NCI-H2081 treated with DMSO at 0.1 percent for 48 hours (cell line): ENCODE measurements around the gene HOXD11.

ENCODE experiments used
- DNase-seq: peaks from one replicate; lab custom pipeline; 2025; lab: John Stamatoyannopoulos, UW

The HOXD11 gene

DNA sequence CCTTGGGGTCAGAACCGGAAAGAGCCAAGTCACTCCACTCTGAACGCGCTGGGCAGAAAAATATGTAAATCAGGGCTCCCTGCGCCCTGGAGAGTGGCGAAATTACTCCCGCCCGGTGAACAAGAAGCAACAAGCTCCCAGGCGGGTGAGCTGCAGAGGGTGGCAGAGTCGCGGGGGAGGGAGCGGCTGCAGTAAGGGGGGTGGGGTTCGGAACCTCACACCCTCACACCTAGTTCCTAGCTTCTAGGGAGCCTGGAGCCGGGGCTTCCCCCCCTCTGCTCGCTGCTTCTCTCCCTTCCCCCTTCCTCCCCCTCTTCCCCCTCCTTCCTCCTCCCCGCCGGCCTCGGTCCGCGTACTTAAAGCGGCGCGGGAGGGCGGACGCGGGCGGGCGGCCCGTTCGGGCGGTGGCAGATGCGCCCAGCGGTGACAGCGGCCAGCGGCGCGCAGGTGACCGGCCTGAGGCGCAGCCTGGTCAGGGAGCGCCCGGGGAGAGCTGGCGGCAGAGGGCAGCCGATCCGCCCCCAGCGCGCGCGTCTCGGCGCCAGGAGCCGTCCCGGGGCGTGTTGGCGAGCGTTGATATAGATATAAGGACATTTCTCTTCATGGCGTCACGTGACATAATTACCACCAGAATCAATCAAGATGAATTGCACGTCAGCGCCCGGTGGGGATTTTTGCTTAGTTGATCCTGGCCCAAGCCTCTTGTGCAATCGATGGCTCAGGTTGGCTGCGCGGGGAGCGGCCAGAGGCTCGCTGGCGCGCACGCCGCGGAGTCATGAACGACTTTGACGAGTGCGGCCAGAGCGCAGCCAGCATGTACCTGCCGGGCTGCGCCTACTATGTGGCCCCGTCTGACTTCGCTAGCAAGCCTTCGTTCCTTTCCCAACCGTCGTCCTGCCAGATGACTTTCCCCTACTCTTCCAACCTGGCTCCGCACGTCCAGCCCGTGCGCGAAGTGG is at the start of gene HOXD11:
TSS of gene HOXD11 (plus strand) at position 700 of the 959 bp plus-strand sequence. CDS start at position 776, 76 bp downstream.
- peak; percentile 72 for DNase-seq

- DNase-seq, result peak; percentile 49
Observed at GRCh38 chr2:176063958-176064357, 43.1 kb upstream of the HOXD11 start.

DNA sequence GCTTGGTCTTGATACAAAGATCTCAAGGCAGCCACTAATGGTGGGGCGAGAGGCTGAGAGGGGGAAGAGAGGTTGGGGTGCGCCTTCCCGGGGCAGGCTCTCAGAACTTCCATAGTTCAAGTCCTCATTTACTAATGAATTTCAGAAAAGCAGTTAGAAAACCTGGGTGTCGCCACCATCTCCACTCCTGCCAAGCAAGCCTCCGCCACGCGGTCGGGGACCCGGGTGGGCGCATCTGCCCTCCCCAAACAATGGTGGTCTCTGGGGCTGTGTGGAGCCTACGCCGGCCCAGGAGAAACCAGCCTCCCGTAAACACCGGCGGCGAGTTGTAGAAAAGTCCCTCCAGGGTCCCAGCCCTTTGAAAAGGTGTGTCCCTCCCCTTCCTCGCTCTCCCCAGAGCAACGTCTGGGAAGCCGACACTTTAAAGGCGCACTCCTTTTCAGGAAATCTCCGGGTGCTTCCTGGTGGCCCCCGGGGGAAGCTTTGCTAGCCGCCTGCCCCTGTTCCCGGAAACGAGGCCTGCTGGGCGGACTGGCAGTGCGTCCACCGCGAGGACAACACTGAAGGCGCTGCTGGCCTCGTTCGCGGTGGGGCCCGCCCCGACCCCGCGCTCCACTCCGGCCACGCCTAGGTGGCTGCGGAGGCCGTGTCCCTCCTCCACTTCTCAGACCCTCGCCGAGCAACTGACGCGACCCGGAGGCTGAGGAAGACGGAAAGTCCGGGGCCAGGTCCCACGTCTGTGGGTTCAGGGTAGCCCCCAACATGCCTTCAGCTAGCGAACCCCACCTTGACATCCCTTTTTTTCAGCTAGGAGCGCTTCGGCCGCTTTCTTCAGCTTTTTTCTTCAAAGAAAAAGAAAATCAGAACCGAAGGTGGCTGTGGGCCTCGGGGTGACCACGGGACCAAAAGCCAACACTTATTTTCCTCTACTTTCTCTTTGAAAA is 40.2 kb upstream of the HOXD11 start:
- no peak for DNase-seq

GRCh38 chr2:176067589-176068418 is 39.3 kb upstream of the HOXD11 start:
- DNase-seq, result no peak

DNA sequence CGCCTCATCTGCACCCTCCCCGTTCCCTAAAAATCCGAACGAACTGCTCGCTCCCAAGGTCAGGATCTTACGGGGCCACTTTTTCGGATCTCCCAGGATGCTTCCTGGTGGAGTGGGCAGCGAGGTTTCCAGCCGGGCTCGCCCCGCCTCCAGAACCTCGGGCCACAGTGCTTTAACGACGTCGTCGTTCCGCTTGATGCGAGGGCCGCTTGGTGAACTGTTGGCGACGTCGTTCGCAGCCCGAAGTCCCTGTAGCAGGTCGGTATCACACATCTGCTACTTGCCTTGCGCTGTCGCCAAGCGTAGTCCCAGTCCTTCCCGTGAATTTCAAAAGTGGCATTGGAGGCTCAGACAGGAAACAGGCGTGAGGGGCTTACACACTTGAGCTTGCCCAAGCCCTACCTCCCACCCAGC is 38.7 kb upstream of the HOXD11 start:
- no peak for DNase-seq

- DNase-seq, result no peak
Observed at GRCh38 chr2:176071330-176072291, 35.5 kb upstream of the HOXD11 start.

GRCh38 chr2:176072292-176072669 is 34.8 kb upstream of the HOXD11 start:
- DNase-seq, result no peak

- DNase-seq, result no peak
Observed at GRCh38 chr2:176072951-176073904, 33.9 kb upstream of the HOXD11 start.

DNA sequence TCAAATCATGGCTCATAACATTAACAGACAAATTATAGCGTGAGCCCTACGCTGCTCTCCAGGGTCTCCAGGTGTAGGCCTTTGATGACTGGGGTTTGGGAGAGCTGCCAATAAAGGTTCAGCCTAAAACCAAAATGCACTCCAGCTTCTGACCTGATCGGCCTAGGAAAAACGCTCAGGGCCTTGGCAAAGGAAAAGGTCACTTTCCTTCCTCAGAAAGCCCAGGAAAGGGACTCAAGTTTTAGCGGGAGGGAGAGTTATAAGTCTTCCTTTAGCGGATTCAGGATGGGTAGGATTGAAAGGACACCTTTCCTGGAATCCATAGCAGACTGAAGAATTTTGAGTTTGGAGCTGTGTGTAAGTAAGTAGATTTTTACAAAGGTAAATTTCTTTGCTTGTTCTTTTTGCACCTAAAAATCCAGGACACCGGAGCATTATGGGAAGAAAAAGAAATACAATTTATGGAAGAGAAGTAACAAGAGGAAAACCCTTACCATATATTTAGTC is 32.1 kb upstream of the HOXD11 start:
- no peak for DNase-seq

DNA sequence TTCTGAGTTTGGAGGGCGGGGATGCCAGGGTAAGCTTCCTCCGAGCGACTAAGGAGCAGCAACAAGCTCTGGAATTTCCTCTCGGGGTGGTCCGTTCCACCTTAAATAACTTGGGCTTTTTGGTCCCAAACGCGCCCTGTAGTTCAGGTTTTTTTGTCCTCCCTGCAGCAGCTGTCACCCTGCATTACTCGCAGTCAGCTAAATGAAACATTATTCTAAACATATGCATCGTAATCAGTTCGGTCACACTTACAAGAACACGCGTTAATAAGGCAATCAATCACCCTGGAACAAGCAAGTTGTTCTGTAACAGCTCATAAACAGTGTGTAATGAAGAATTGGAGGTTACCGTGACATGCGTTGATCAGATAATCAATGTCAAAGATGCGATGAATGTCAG is 31.6 kb upstream of the HOXD11 start:
- no peak for DNase-seq

DNA sequence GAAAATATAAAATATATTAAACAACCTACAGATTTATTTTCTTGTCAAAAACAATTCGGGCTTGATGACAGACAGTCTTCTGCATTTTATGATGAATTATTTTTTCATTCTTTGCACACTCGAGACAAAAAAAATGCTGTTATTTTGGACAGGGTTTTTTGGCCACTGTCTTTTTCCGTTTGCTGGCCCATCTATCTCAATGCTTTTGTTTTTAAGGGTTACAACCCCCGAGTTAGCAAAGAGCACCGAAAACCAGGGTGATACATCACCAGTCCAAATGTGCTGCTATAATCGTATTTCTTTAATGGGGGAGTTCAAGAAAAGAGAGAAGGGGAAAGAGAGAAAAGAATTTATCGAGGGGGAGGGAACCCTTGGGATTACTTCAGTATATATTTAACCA is 31.0 kb upstream of the HOXD11 start:
- no peak for DNase-seq

DNA sequence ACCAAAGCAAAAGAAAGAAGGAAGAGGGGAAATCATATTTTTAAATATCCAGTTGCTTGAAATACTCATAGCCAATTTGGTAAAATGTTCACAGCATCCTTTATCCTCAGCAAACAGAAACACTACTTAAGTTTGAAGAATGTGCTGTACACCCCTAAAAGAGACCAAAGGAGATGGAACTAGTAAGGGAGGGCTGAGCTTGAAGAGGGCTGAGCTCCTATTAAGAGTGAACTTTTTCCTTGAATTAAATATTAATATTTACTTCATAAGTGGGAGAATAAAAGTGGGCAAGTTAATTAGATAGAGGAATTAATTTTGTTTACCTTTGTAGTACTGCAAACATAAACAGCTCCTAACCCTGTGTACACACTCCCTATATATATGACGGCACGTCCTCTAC is 30.3 kb upstream of the HOXD11 start:
- no peak for DNase-seq

DNA sequence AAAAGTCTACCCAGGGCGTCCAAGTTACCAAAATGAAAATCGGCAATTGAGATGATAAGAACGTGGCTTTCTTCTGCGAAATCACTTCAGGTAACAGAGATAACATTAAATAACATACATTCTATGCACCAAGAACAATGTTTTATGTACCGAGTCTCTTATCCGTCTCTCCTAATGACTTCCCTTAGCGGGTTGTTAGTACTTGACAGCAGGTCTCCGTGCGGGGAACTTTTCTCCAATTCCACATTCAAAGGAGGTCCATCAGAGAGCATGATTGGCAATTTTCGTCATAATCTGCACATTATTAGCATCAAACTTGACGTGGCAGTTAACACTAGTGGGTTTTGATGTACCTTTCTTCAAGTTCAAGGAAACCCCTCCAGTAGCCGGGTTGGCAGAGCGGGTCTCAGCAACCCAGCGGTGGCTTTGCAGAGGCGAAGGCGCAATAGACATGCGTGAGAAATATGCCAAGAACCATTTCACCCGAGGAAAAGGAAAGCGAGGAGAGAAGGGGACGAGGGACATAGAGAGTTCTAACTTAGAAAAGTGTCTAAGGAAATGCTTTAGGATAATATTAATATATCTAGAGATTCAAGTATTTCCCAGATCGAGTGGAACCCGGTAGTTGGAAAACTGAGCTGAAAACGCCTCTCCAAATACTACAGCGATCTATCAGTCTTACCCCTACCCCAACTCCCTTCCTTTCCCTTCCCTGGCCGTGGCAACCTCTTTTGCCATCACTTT is 28.4 kb upstream of the HOXD11 start:
- no peak for DNase-seq

DNA sequence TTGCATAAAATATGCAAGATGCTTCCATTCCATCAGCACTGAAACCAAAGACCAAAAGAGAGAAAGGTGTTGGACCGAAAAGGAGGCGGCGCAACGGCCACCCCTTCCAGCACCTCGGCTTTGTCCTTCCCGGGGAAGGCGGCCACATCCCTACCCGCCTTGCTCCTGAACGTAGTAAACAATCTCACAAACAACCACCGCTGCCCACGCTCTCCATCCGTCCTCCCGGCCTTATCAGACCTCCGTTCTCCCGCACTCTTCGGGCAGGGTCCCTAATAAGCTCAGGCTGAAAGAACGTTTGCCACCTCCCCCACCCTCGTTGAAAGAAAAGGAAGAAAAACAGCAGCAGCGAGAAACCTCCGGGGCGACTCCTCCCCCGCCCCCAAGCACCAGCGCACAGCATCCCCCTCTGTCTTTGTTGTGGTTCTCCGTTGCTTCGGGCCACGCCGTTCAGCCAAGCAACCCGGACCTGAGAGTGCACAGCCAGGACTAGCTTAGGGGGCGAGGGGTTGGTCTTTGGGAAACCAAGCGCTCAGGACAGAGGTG is 27.7 kb upstream of the HOXD11 start:
- no peak for DNase-seq

DNA sequence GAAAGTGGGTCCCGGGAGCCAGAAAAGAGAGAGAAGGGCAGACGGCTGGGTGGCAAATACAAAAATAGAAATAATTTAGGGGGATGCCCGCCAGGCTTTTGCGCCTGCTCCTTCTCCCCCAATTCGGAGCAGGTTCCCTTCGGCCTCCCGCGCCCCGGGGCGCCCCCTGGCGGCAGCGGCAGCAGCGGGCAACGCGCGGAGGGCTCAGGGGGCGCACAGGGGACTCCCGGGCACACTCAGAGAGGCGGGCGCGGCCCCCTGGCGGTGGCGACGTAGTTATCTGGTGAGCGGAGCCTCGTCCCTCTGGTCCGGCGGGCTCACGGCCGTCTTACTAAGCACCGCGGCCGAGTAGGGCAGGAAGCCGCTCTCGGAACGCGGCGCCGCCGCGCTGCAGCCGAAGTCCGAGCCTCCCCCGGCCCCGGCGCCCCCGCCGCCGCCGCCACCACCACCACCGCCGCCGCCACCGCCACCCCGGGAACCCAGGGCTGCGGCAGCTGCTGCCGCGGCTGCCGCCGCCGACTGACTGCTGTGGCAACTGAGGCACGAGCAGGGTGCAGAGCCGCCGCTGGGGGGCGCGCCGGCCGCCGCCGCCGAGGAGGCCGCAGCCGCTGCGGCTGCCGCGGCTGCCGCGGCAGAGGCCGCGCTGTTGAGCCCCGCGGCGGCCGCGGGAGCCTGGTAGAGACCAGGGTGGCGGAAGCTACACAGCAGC is 27.1 kb upstream of the HOXD11 start:
- DNase-seq, result peak; percentile 73

GRCh38 chr2:176080540-176081375 is 26.3 kb upstream of the HOXD11 start:
- no peak for DNase-seq
